H1 (cell line): ENCODE results near the gene OR56A1. TPM values are rescaled to one million over a fixed set of nuclear protein-coding genes. Genes with fewer than 3 reads are reported as not detected.

Source experiments
- CTCF ChIA-PET: fragments of 300-600 bp; sonication (Branson Sonifier 250); formaldehyde crosslinking; loops from one replicate; lab custom pipeline; 2021; ENCODE audit not compliant: partially characterized antibody; lab: Charles Lee
- POLR2A ChIA-PET: fragments of 300-600 bp; sonication (Branson Sonifier 250); formaldehyde crosslinking; loops from one replicate; lab custom pipeline; 2021; ENCODE audit warnings: inconsistent platforms; ENCODE audit not compliant: partially characterized antibody; lab: Charles Lee
- DNase-seq, 2 experiments: peaks; one replicate each; pipeline versions ENCODE4 v3.0.0 to v3.0.0-alpha.2; 2010 to 2022; ENCODE audit warnings: low spot score in 2 of 2, low read depth in 1 of 2, mixed read lengths in 1 of 2
- FAIRE-seq: peaks from 2 replicates; lab custom pipeline; 2011; peaks lifted over from hg19 to GRCh38; lab: Jason Lieb, UNC
- H2AFZ ChIP-seq: 2 replicates; pipeline ENCODE4 v1.8.1; 2012; ENCODE audit warnings: low read length, inconsistent platforms
- H2AK5ac ChIP-seq: 2 replicates; pipeline ENCODE4 v1.6.1; 2013; ENCODE audit warnings: low read depth, low read length
- H2BK120ac ChIP-seq: replicated peaks from 2 replicates; pipeline ENCODE3; 2013; ENCODE audit warnings: low read depth, low read length, inconsistent platforms
- H2BK12ac ChIP-seq: 2 replicates; pipeline ENCODE4 v1.6.1; 2013; ENCODE audit warnings: low read depth, low read length
- H2BK15ac ChIP-seq: 2 replicates; pipeline ENCODE4 v1.6.1; 2013; ENCODE audit warnings: low read length
- H2BK20ac ChIP-seq: 2 replicates; pipeline ENCODE4 v1.6.1; 2013; ENCODE audit warnings: low read length
- H2BK5ac ChIP-seq: 2 replicates; pipeline ENCODE4 v1.6.1; 2013; ENCODE audit warnings: low read depth, low read length
- H3K14ac ChIP-seq: 2 replicates; pipeline ENCODE4 v1.6.1; 2013; ENCODE audit warnings: inconsistent platforms; ENCODE audit not compliant: insufficient read length
- H3K18ac ChIP-seq: 2 replicates; pipeline ENCODE4 v1.6.1; 2013; ENCODE audit warnings: low read length; ENCODE audit errors: extremely low read depth
- H3K23ac ChIP-seq: 2 replicates; pipeline ENCODE4 v1.6.1; 2013; ENCODE audit warnings: inconsistent platforms; ENCODE audit not compliant: insufficient read length
- H3K23me2 ChIP-seq: 2 replicates; pipeline ENCODE4 v1.6.1; 2013; ENCODE audit warnings: low read depth, low read length
- H3K27ac ChIP-seq: 2 replicates; pipeline ENCODE4 v1.6.1; 2011; ENCODE audit warnings: low read depth, low read length, inconsistent platforms
- H3K27me3 ChIP-seq, 4 experiments: replicated peaks in 1 of 4; 1 replicate in 1 of 4; 2 replicates in 3 of 4; pipeline versions ENCODE4 v1.6.1 to v1.8.1; 2011 to 2013; ENCODE audit warnings: low read length in 3 of 4, mild to moderate bottlenecking in 3 of 4, inconsistent platforms in 2 of 4, mixed read lengths in 2 of 4, moderate library complexity in 1 of 4; ENCODE audit not compliant: control insufficient read depth in 3 of 4, insufficient read depth in 3 of 4; ENCODE audit errors: extremely low read depth in 1 of 4
- H3K36me3 ChIP-seq, 4 experiments: 2 replicates each; pipeline versions ENCODE4 v1.6.1 to v1.8.1; 2011 to 2013; ENCODE audit warnings: mild to moderate bottlenecking in 4 of 4, low read length in 3 of 4, moderate library complexity in 2 of 4, control low read depth in 1 of 4, inconsistent platforms in 1 of 4; ENCODE audit not compliant: insufficient read depth in 4 of 4, control insufficient read depth in 2 of 4
- H3K4ac ChIP-seq: replicated peaks from 2 replicates; pipeline ENCODE3; 2013; ENCODE audit warnings: low read length, low read depth, mixed read lengths, inconsistent platforms; ENCODE audit not compliant: insufficient read length
- H3K4me1 ChIP-seq, 4 experiments: replicated peaks in 1 of 4; 1 replicate in 1 of 4; 2 replicates in 3 of 4; pipeline versions ENCODE4 v1.6.1 to v1.8.1; 2011 to 2013; ENCODE audit warnings: low read length in 3 of 4, inconsistent platforms in 2 of 4, mixed read lengths in 1 of 4; ENCODE audit not compliant: insufficient read depth in 4 of 4, control insufficient read depth in 3 of 4
- H3K4me2 ChIP-seq, 2 experiments: 2 replicates each; pipeline versions ENCODE4 v1.6.1 to v1.8.1; 2011 to 2013; ENCODE audit warnings: low read depth in 2 of 2, low read length in 2 of 2, control low read depth in 1 of 2, inconsistent platforms in 1 of 2, mild to moderate bottlenecking in 1 of 2; ENCODE audit not compliant: insufficient read depth in 1 of 2
- H3K4me3 ChIP-seq, 4 experiments: fragments of 200-600, 300-600 bp in 1 of 4; sonication (generic), shearing (Covaris generic), sonication (Bioruptor Twin) in 1 of 4; 2 replicates each; pipeline versions ENCODE4 v1.5.1 to v1.8.1; 2011 to 2016; ENCODE audit warnings: low read length in 4 of 4, low read depth in 3 of 4, control low read depth in 2 of 4, inconsistent platforms in 2 of 4, mild to moderate bottlenecking in 2 of 4, mixed read lengths in 1 of 4, moderate library complexity in 1 of 4; ENCODE audit not compliant: insufficient read depth in 2 of 4; ENCODE audit errors: extremely low read depth in 1 of 4
- H3K56ac ChIP-seq: replicated peaks from 2 replicates; pipeline ENCODE3; 2013; ENCODE audit warnings: low read depth, mild to moderate bottlenecking, mixed read lengths, low read length, inconsistent platforms; ENCODE audit not compliant: insufficient read length
- H3K79me1 ChIP-seq: 2 replicates; pipeline ENCODE4 v1.6.1; 2013; ENCODE audit warnings: low read depth, low read length, control low read depth
- H3K79me2 ChIP-seq, 2 experiments: 2 replicates each; pipeline versions ENCODE4 v1.6.1 to v1.8.1; 2012 to 2013; ENCODE audit warnings: low read length in 2 of 2, mild to moderate bottlenecking in 2 of 2, inconsistent platforms in 1 of 2; ENCODE audit not compliant: insufficient read depth in 2 of 2, control insufficient read depth in 1 of 2
- H3K9ac ChIP-seq, 4 experiments: replicated peaks in 1 of 4; 1 replicate in 1 of 4; 2 replicates in 3 of 4; pipeline versions ENCODE4 v1.6.1 to v1.8.1; 2011 to 2013; ENCODE audit warnings: low read depth in 3 of 4, low read length in 3 of 4, control low read depth in 2 of 4, mild to moderate bottlenecking in 2 of 4, moderate library complexity in 2 of 4, inconsistent platforms in 1 of 4; ENCODE audit errors: extremely low read depth in 1 of 4
- H3K9me3 ChIP-seq, 2 experiments: 2 replicates each; pipeline versions ENCODE4 v1.6.1 to v1.8.1; 2012 to 2013; ENCODE audit warnings: mild to moderate bottlenecking in 2 of 2, moderate library complexity in 2 of 2, control low read depth in 1 of 2, inconsistent platforms in 1 of 2, low read depth in 1 of 2, low read length in 1 of 2, mixed read lengths in 1 of 2; ENCODE audit not compliant: insufficient read depth in 2 of 2
- H4K20me1 ChIP-seq, 2 experiments: replicated peaks in 1 of 2; 2 replicates each; pipeline versions ENCODE3 to v1.8.1; 2011 to 2013; ENCODE audit warnings: inconsistent platforms in 2 of 2, low read length in 2 of 2, mild to moderate bottlenecking in 1 of 2; ENCODE audit not compliant: insufficient read depth in 2 of 2, control insufficient read depth in 1 of 2
- H4K5ac ChIP-seq: 2 replicates; pipeline ENCODE4 v1.6.1; 2013; ENCODE audit warnings: low read length, low read depth, mixed read lengths, inconsistent platforms; ENCODE audit not compliant: insufficient read length
- H4K8ac ChIP-seq: 2 replicates; pipeline ENCODE4 v1.8.0; 2013; ENCODE audit warnings: mild to moderate bottlenecking, moderate library complexity, low read length, inconsistent platforms; ENCODE audit not compliant: insufficient read depth; ENCODE audit errors: extremely low read depth
- H4K91ac ChIP-seq: replicated peaks from 2 replicates; pipeline ENCODE3; 2013; ENCODE audit warnings: low read length, mixed read lengths, inconsistent platforms; ENCODE audit not compliant: insufficient read length
- CBX8 ChIP-seq: fragments of 300-800, 300-1000 bp; sonication (generic); IDR thresholded peaks from 2 replicates; pipeline ENCODE4 v1.7.1; 2016; ENCODE audit warnings: low read depth, low read length, borderline replicate concordance
- CTCF ChIP-seq, 3 experiments: IDR thresholded peaks; 1 replicate in 2 of 3; 2 replicates in 1 of 3; pipeline versions ENCODE4 v1.5.1 to v1.6.1; 2011; ENCODE audit warnings: low read length in 3 of 3, mild to moderate bottlenecking in 3 of 3, inconsistent platforms in 2 of 3, low read depth in 1 of 3, moderate library complexity in 1 of 3; ENCODE audit not compliant: insufficient read depth in 1 of 3; ENCODE audit errors: control extremely low read depth in 1 of 3
- NRF1 ChIP-seq: IDR thresholded peaks from 2 replicates; pipeline ENCODE4 v1.6.1; 2011; ENCODE audit warnings: mild to moderate bottlenecking, low read depth, low read length, improper control_type of control experiment
- RAD21 ChIP-seq, 2 experiments: IDR thresholded peaks in 1 of 2; conservative IDR thresholded peaks in 1 of 2; 2 replicates each; pipeline ENCODE4 v1.6.1; 2011; ENCODE audit warnings: low read depth in 2 of 2, low read length in 2 of 2, improper control_type of control experiment in 1 of 2, inconsistent platforms in 1 of 2, mild to moderate bottlenecking in 1 of 2, moderate library complexity in 1 of 2
- WGBS, 2 experiments: shearing (Covaris generic) in 1 of 2; methylation state at CpG; one replicate each; pipeline versions ENCODE4 v1.1.6 to v1.1.7; 2013 to 2015; ENCODE audit warnings: low lambda C conversion rate in 2 of 2, mixed read lengths in 2 of 2, inconsistent platforms in 1 of 2, low coverage in 1 of 2, missing lambda C conversion rate in 1 of 2; ENCODE audit not compliant: insufficient replicate concordance in 2 of 2, insufficient coverage in 1 of 2, insufficient read length in 1 of 2; ENCODE audit errors: extremely low coverage in 1 of 2, missing lambda C conversion rate in 1 of 2; 5-methylcytosine and 5-hydroxymethylcytosine counted together
- polyA plus RNA-seq, 7 experiments: library from polyadenylated mRNA; depleted of rRNA in 3 of 7; stranded (reverse) in 5 of 7; unstranded in 2 of 7; fragments of >200 nt in 5 of 7; fragments of 200-250 nt in 2 of 7; gene quantifications; 1 replicate in 5 of 7; 2 replicates in 1 of 7; 4 replicates in 1 of 7; pipeline versions ENCODE4 v1.2.1 to v1.2.3, GENCODE V29; 2011 to 2013; ENCODE audit warnings: missing spikeins in 2 of 7, mixed read lengths in 2 of 7
- total RNA-seq: library from RNA; stranded (reverse); fragmentation: NEBNext Ultra II Directional; extraction: Animal tissue kit (Norgen Biotek cat#: 25700); gene quantifications from 2 replicates; pipeline ENCODE4 v1.2.1, GENCODE V29; 2021

The OR56A1 gene
- total and polyA plus RNA-seq, 2 of the 8 experiments (the other 6 are each of a cell fraction or from before 2014, with no cell fraction given) = 0.02 to 0.09 TPM

- Histone ChIP-seq H3K14ac (no peak overlapping the region), H3K4me2 (no peak overlapping the region), H3K18ac (no peak overlapping the region), H4K5ac (no peak overlapping the region), H4K8ac (no peak overlapping the region), H2BK12ac (no peak overlapping the region), H3K9me3 (no peaks in the 10 kb centered on the region), H3K36me3 (no peaks in the 10 kb centered on the region), H3K27me3 (no peaks in the 10 kb centered on the region), H3K9ac (no peak overlapping the region), H3K4me1 (no peaks in the 10 kb centered on the region), H3K79me2 (no peaks in the 10 kb centered on the region), H3K4me3 (no peak overlapping the region), H4K20me1 (no peaks in the 10 kb centered on the region), H2BK15ac (no peak overlapping the region), H2AK5ac (no peak overlapping the region), H3K27ac (no peak overlapping the region), H2AFZ (no peak overlapping the region), H3K23ac (no peak overlapping the region), H3K56ac (no peak overlapping the region), H2BK20ac (no peak overlapping the region), H3K4ac (no peak overlapping the region), H3K23me2 (no peaks in the 10 kb centered on the region), H2BK5ac (no peak overlapping the region), H4K91ac (no peak overlapping the region), H3K79me1 (no peaks in the 10 kb centered on the region), H2BK120ac (no peak overlapping the region)
- DNase-seq = no peak
- WGBS, 2 experiments = 23% methylated on average over 4 of the region's 4 CpGs; no CpG with 5 or more reads in 1 of the 2 experiments
- peak; percentile 98 for FAIRE-seq
- ChIA-PET CTCF (interaction anchor here (0.6 to 3.5 kb wide), 35 partner anchors 9 to 357 kb away, joined by 3 to 27 read pairs (median 4); partner anchors contain the start of gene FHIP1B), POLR2A (no interaction called here)
- TF ChIP-seq CBX8 (no peak), RAD21 (IDR thresholded peaks at IDR 0.05 in 1 of 2, conservative IDR thresholded peaks at IDR 0.05 in 1 of 2; ENCODE audit: low read depth in 2 of 2, low read length in 2 of 2) (peak; percentile 95 to 97), NRF1 (no peak), CTCF (IDR thresholded peaks at IDR 0.05; ENCODE audit: control extremely low read depth in 1 of 3, insufficient read depth in 1 of 3, low read depth in 1 of 3, low read length in 3 of 3) (peak in 2 of 3 experiments; percentile 70 to 81; a peak in 3 of 4 replicates)
These were observed 7.6 kb downstream of the OR56A1 start for GRCh38 chr11:6022956-6023355.
